Measurements from ENCODE around the gene TMED9.
"Not testable (repeated sequence)": the region's sequence is repeated elsewhere in the genome, so short reads cannot be mapped to it uniquely, and the experiment has no call there.

Gene TMED9

GRCh38 chr5:177645462-177645861 lies 53.5 kb downstream of the TMED9 start:
- H3K9ac ChIP-seq (ENCODE audit: low read length); H3K4me1 ChIP-seq (ENCODE audit: insufficient read depth, low read length); H3K27ac ChIP-seq (ENCODE audit: low read depth, low read length); H3K4me3 ChIP-seq (ENCODE audit: low read depth in 1 of 2, low read length in 2 of 2); H3K36me3 ChIP-seq (ENCODE audit: insufficient read depth, low read length); H3K27me3 ChIP-seq (ENCODE audit: control insufficient read depth in 1 of 2, insufficient read depth in 2 of 2, low read length in 2 of 2); H3K9me3 ChIP-seq (ENCODE audit: low read length): not testable (repeated sequence)
